Central memory CD8-positive, alpha-beta T cell (primary cell): ENCODE measurements around the gene TTC21B.
"Not testable (repeated sequence)": the region's sequence is repeated elsewhere in the genome, so short reads cannot be mapped to it uniquely, and the experiment has no call there.

Experiments
- ATAC-seq: fragments of 150-1000 bp; cut with Tn5 transposase; replicated peaks from 2 replicates; pipeline ENCODE4 v1.10.0; 2022; ENCODE audit warnings: mild to moderate bottlenecking, moderate FRiP score, moderate number of reproducible peaks; ENCODE audit not compliant: poor library complexity, severe bottlenecking; ENCODE audit errors: extremely low read depth
- DNase-seq, 2 donors: peaks; one replicate each; pipeline ENCODE4 v3.0.0; 2021; ENCODE audit warnings: low spot score in 2 of 2
- H3K27ac Mint-ChIP-seq: one replicate; pipeline ENCODE4 v1.8.0; 2022; ENCODE audit warnings: low read depth, mild to moderate bottlenecking, moderate library complexity, mixed read lengths
- H3K27me3 Mint-ChIP-seq: one replicate; pipeline ENCODE4 v1.8.0; 2022; ENCODE audit warnings: mixed read lengths
- H3K36me3 Mint-ChIP-seq: one replicate; pipeline ENCODE4 v1.8.0; 2022; ENCODE audit warnings: mild to moderate bottlenecking, moderate library complexity, mixed read lengths; ENCODE audit not compliant: insufficient read depth
- H3K4me1 Mint-ChIP-seq: one replicate; pipeline ENCODE4 v1.8.0; 2022; ENCODE audit warnings: mixed read lengths
- H3K4me3 Mint-ChIP-seq: one replicate; pipeline ENCODE4 v1.8.0; 2022; ENCODE audit warnings: mild to moderate bottlenecking, moderate library complexity, mixed read lengths
- H3K9me3 Mint-ChIP-seq: one replicate; pipeline ENCODE4 v1.8.0; 2022; ENCODE audit warnings: mixed read lengths

The TTC21B gene

GRCh38 chr2:165872101-165872791 lies 81.3 kb downstream of the TTC21B start:
- ATAC-seq, result no peak
- no peak for DNase-seq
- no peaks in the 10 kb centered on the region for H3K9me3 Mint-ChIP-seq
- H3K4me1 Mint-ChIP-seq, result peaks cover 6% of the 10 kb centered on the region
- H3K27ac Mint-ChIP-seq, result no peak overlapping the region
- H3K27me3 Mint-ChIP-seq, result no peaks in the 10 kb centered on the region
- H3K36me3 Mint-ChIP-seq, result peaks cover 5% of the 10 kb centered on the region
- no peak overlapping the region for H3K4me3 Mint-ChIP-seq

GRCh38 chr2:165871025-165871424 lies 82.6 kb downstream of the TTC21B start:
- peaks cover 5% of the 10 kb centered on the region for H3K36me3 Mint-ChIP-seq
- no peaks in the 10 kb centered on the region for H3K4me1 Mint-ChIP-seq
- no peak overlapping the region for H3K4me3 Mint-ChIP-seq
- no peak overlapping the region for H3K27ac Mint-ChIP-seq
- DNase-seq (no peak), ATAC-seq (no peak)
- H3K9me3 Mint-ChIP-seq, result no peaks in the 10 kb centered on the region
- H3K27me3 Mint-ChIP-seq, result no peaks in the 10 kb centered on the region

DNA sequence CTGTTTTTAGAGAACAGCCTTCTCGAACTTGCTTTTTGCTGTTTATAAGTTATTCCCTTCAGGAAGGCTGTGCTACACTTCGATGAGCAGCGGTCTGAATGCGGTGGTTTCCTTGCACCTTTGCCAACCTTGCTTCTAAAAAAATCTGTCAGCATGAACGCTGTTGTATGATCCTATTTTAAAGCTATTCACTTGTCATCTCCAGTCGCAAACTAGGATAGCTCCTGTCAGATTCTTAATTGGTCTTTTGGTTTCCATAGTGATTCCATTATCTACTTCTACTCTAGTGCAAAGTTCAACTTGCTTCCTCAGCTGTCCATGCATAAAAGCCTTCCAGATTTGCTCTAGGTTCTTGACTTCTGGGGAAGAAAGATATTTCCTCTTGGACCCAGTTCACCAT lies 83.2 kb downstream of the TTC21B start:
- ATAC-seq (no peak), DNase-seq (no peak)
- no peak overlapping the region for H3K27ac Mint-ChIP-seq
- no peaks in the 10 kb centered on the region for H3K4me1 Mint-ChIP-seq
- H3K36me3 Mint-ChIP-seq, result peaks cover 5% of the 10 kb centered on the region
- H3K4me3 Mint-ChIP-seq, result no peak overlapping the region
- H3K9me3 Mint-ChIP-seq, result no peaks in the 10 kb centered on the region
- no peaks in the 10 kb centered on the region for H3K27me3 Mint-ChIP-seq

DNA sequence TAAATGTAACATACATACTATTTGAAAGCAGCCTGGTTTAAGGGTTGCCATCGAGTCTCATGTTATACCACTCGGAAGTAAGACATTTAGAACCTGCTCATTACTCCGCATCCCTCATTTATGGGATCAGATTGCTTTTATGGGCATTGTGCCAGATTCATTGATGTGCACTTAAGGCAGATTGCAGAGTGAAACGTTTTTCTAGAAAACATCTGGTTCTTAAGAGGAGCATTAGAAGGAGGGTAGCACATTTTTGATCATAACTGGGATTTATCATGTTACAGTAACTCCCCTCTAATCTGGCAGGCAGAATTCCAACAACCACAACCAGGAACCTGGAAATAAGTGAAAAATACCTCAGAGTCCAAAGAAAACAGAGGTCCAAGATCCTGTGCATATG lies 85.4 kb downstream of the TTC21B start:
- H3K27ac Mint-ChIP-seq, result no peak overlapping the region
- no peak for ATAC-seq
- H3K4me1 Mint-ChIP-seq, result no peaks in the 10 kb centered on the region
- no peak for DNase-seq
- H3K36me3 Mint-ChIP-seq, result peaks cover 5% of the 10 kb centered on the region
- H3K4me3 Mint-ChIP-seq, result no peak overlapping the region
- no peaks in the 10 kb centered on the region for H3K27me3 Mint-ChIP-seq
- no peaks in the 10 kb centered on the region for H3K9me3 Mint-ChIP-seq

- ATAC-seq, result no peak
- Mint-ChIP-seq H3K27ac (no peak overlapping the region), H3K4me1 (no peaks in the 10 kb centered on the region), H3K36me3 (peaks cover 6% of the 10 kb centered on the region), H3K4me3 (no peak overlapping the region), H3K27me3 (no peaks in the 10 kb centered on the region), H3K9me3 (peaks cover 5% of the 10 kb centered on the region)
- no peak for DNase-seq
These were observed 89.3 kb downstream of the TTC21B start for GRCh38 chr2:165864296-165864695.

DNA sequence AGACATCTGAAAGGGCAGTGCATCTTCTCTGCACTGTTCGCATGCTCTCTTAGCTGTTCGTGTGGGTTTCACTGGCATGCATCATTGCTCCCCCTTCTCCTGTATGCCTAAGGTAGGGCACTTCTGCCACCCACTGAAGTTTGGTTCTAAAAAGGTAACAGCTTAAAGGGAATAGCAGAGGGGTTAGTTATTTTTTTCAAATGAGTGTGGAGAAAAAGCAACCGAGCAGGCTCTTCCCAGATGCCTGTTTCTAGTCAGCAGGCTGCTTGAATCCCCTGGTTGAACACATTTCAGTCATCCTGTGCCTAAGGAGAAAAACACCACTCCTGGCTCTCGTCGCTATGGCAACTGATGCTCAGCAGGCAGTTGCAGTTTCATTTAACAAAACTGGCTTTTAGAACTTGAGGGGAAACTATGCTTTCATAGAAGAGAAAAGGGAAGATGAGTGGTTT lies 89.7 kb downstream of the TTC21B start:
- Mint-ChIP-seq H3K36me3 (peaks cover 6% of the 10 kb centered on the region), H3K4me1 (no peaks in the 10 kb centered on the region), H3K27ac (no peak overlapping the region), H3K9me3 (peaks cover 5% of the 10 kb centered on the region), H3K4me3 (no peak overlapping the region), H3K27me3 (no peaks in the 10 kb centered on the region)
- ATAC-seq (no peak), DNase-seq (no peak)

GRCh38 chr2:165861083-165861482 lies 92.5 kb downstream of the TTC21B start:
- not testable (repeated sequence) for H3K27me3 Mint-ChIP-seq, H3K9me3 Mint-ChIP-seq, H3K36me3 Mint-ChIP-seq, ATAC-seq, H3K27ac Mint-ChIP-seq, H3K4me3 Mint-ChIP-seq, H3K4me1 Mint-ChIP-seq, DNase-seq

DNA sequence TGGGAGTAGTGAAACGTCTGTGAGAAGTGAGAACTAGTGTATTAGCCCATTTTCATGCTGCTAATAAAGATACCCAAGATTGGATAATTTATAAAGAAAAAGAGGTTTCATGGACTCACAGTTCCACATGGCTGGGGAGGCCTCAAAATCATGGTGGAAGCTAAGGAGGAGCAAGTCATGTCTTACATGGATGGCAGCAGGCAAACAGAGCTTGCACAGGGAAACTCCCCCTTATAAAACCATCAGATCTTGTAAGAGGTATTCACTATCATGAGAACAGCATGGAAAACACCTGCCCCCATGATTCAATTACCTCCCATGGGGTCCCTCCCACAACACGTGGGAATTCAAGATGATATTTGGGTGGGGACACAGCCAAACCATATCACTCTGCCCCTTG lies 93.9 kb downstream of the TTC21B start:
- H3K27me3 Mint-ChIP-seq, H3K9me3 Mint-ChIP-seq, H3K4me1 Mint-ChIP-seq, H3K4me3 Mint-ChIP-seq, ATAC-seq, DNase-seq, H3K36me3 Mint-ChIP-seq, H3K27ac Mint-ChIP-seq: not testable (repeated sequence)

DNA sequence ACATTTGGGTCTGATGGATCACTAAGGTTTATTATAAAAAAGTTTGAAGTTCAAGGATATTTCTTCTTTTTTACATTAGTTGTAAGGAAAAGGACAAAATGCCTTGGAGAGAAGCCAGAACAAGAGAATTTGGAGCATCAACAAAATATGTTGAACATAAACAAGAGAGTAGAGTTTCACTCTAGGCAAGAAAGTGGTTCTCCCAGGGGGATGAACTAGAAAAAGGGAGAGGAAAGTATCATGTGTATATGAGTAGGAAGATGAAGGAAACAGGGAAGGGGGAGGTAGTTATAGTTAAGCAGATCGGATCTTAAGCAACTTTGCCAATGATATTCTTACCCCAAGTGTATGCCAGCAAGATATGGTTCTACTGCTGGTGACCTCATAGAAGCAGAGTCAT lies 95.7 kb downstream of the TTC21B start:
- Mint-ChIP-seq H3K27ac (no peak overlapping the region), H3K9me3 (peaks cover 14% of the 10 kb centered on the region), H3K4me3 (no peak overlapping the region), H3K27me3 (no peaks in the 10 kb centered on the region), H3K36me3 (peaks cover 2% of the 10 kb centered on the region), H3K4me1 (no peaks in the 10 kb centered on the region)
- ATAC-seq, result no peak
- no peak for DNase-seq

GRCh38 chr2:165852394-165852793 lies 101.2 kb downstream of the TTC21B start:
- ATAC-seq (no peak), DNase-seq (no peak)
- Mint-ChIP-seq H3K27ac (no peak overlapping the region), H3K36me3 (no peaks in the 10 kb centered on the region), H3K4me3 (no peak overlapping the region), H3K4me1 (no peaks in the 10 kb centered on the region), H3K9me3 (peaks cover 24% of the 10 kb centered on the region), H3K27me3 (no peaks in the 10 kb centered on the region)

GRCh38 chr2:165847001-165847400 lies 106.6 kb downstream of the TTC21B start:
- H3K36me3 Mint-ChIP-seq, result no peaks in the 10 kb centered on the region
- no peak for ATAC-seq
- no peak for DNase-seq
- H3K27me3 Mint-ChIP-seq, result no peaks in the 10 kb centered on the region
- no peak overlapping the region for H3K4me3 Mint-ChIP-seq
- H3K4me1 Mint-ChIP-seq, result no peaks in the 10 kb centered on the region
- peaks cover 6% of the 10 kb centered on the region for H3K9me3 Mint-ChIP-seq
- no peak overlapping the region for H3K27ac Mint-ChIP-seq

- Mint-ChIP-seq H3K27me3 (no peaks in the 10 kb centered on the region), H3K4me1 (no peaks in the 10 kb centered on the region), H3K36me3 (no peaks in the 10 kb centered on the region), H3K9me3 (peaks cover 5% of the 10 kb centered on the region), H3K4me3 (no peak overlapping the region), H3K27ac (no peak overlapping the region)
- ATAC-seq, result no peak
- DNase-seq, result no peak
These were observed 107.5 kb downstream of the TTC21B start for GRCh38 chr2:165846056-165846455.

- H3K27me3 Mint-ChIP-seq, result no peaks in the 10 kb centered on the region
- ATAC-seq, result no peak
- no peaks in the 10 kb centered on the region for H3K36me3 Mint-ChIP-seq
These were observed 109.4 kb downstream of the TTC21B start for GRCh38 chr2:165844216-165844615.

More at GRCh38 chr2:165844216-165844615, 109.4 kb downstream of the TTC21B start:
- Mint-ChIP-seq H3K27ac (no peak overlapping the region), H3K4me3 (no peak overlapping the region), H3K4me1 (no peaks in the 10 kb centered on the region), H3K9me3 (no peaks in the 10 kb centered on the region)
- no peak for DNase-seq
